GM12878 (cell line): ENCODE measurements around the gene ROCK2. TPM values are rescaled to one million over a fixed set of nuclear protein-coding genes. Genes with fewer than 3 reads are reported as not detected.
A peak's percentile ranks its signal among the peaks of the same experiment; 100 is the strongest.

Experiments used
- ATAC-seq: fragments of 200-7000 bp; cut with Tn5 transposase; 3 replicates; pipeline ENCODE4 v1.9.1; 2020; ENCODE audit warnings: mild to moderate bottlenecking, moderate library complexity
- BruUV-seq: library from RNA; stranded (reverse); fragments of 400-500 nt; replicated peaks from 2 replicates; lab custom pipeline; 2021; lab: Mats Ljungman, UMichigan
- CTCF ChIA-PET: fragments of 300-600 bp; sonication (Branson Sonifier 250); formaldehyde crosslinking; extraction: SDS; loops from one replicate; lab custom pipeline; 2021; ENCODE audit warnings: inconsistent platforms; lab: Yijun Ruan, JAX
- POLR2A ChIA-PET: fragments of 350-600 bp; formaldehyde crosslinking; extraction: SDS; loops from one replicate; lab custom pipeline; 2021; ENCODE audit warnings: inconsistent platforms; lab: Charles Lee
- RAD21 ChIA-PET: fragments of 300-600 bp; sonication (Branson Sonifier 250); formaldehyde crosslinking; loops from one replicate; lab custom pipeline; 2023; ENCODE audit warnings: antibody characterized with exemption; ENCODE audit not compliant: unreplicated experiment; lab: Charles Lee
- SMC1A ChIA-PET: fragments of 300-600 bp; sonication (Branson Sonifier 250); formaldehyde crosslinking; loops from one replicate; lab custom pipeline; 2023; ENCODE audit not compliant: unreplicated experiment, uncharacterized antibody; lab: Charles Lee
- DNase-seq: peaks from one replicate; pipeline ENCODE4 v3.0.0-alpha.2; 2011; ENCODE audit warnings: low read depth, low spot score
- FAIRE-seq: peaks from 3 replicates; lab custom pipeline; 2011; peaks lifted over from hg19 to GRCh38; lab: Jason Lieb, UNC
- H2AFZ ChIP-seq: 2 replicates; pipeline ENCODE4 v1.6.0; 2011; ENCODE audit warnings: low read depth, low read length, control low read depth; ENCODE audit not compliant: control insufficient read depth
- H3K27ac ChIP-seq: 2 replicates; pipeline ENCODE4 v1.5.1; 2011; ENCODE audit warnings: control low read depth; ENCODE audit not compliant: control insufficient read depth, insufficient read depth
- H3K27me3 ChIP-seq, 2 experiments: replicated peaks in 1 of 2; 2 replicates each; pipeline versions ENCODE4 v1.6.0 to v1.6.1; 2011; ENCODE audit warnings: low read length in 1 of 2; ENCODE audit not compliant: control insufficient read depth in 2 of 2, insufficient read depth in 2 of 2
- H3K36me3 ChIP-seq, 2 experiments: 2 replicates each; pipeline ENCODE4 v1.5.1; 2011; ENCODE audit warnings: low read length in 1 of 2; ENCODE audit not compliant: control insufficient read depth in 2 of 2, insufficient read depth in 2 of 2
- H3K4me1 ChIP-seq: 2 replicates; pipeline ENCODE4 v1.6.1; 2011; ENCODE audit warnings: mild to moderate bottlenecking, low read length, moderate library complexity, mixed read lengths; ENCODE audit not compliant: control insufficient read depth, insufficient read depth
- H3K4me2 ChIP-seq: 2 replicates; pipeline ENCODE4 v1.6.0; 2011; ENCODE audit warnings: control low read depth; ENCODE audit not compliant: control insufficient read depth, insufficient read depth
- H3K4me3 ChIP-seq: fragments of 200-600 bp; sonication (generic); 2 replicates; pipeline ENCODE4 v1.5.1; 2016
- H3K79me2 ChIP-seq: 2 replicates; pipeline ENCODE4 v1.6.0; 2011; ENCODE audit warnings: low read length; ENCODE audit not compliant: control insufficient read depth, insufficient read depth
- H3K9ac ChIP-seq: 2 replicates; pipeline ENCODE4 v1.8.0; 2011; ENCODE audit warnings: low read length, control low read depth, mixed read lengths; ENCODE audit not compliant: control insufficient read depth, insufficient read depth
- H3K9me3 ChIP-seq: replicated peaks from 3 replicates; pipeline ENCODE4 v1.5.1; 2011; ENCODE audit warnings: mild to moderate bottlenecking, low read length; ENCODE audit not compliant: control insufficient read depth, insufficient read depth
- H4K20me1 ChIP-seq: 2 replicates; pipeline ENCODE4 v1.6.0; 2011; ENCODE audit not compliant: control insufficient read depth, insufficient read depth
- BCL11A ChIP-seq: IDR thresholded peaks from 2 replicates; pipeline ENCODE4 v1.6.1; 2011; ENCODE audit warnings: low read depth, low read length
- CHD2 ChIP-seq: IDR thresholded peaks from 2 replicates; pipeline ENCODE4 v1.6.1; 2011; ENCODE audit warnings: low read depth, low read length, improper control_type of control experiment, borderline replicate concordance
- CREM ChIP-seq: IDR thresholded peaks from 2 replicates; pipeline ENCODE4 v1.6.1; 2014; ENCODE audit warnings: antibody characterized with exemption, low read depth
- DPF2 ChIP-seq: fragments of 450-650 bp; IDR thresholded peaks from 2 replicates; pipeline ENCODE4 v1.6.1; 2017; ENCODE audit warnings: mild to moderate bottlenecking
- GATAD2B ChIP-seq: fragments of 450-650 bp; conservative IDR thresholded peaks from 2 replicates; pipeline ENCODE4 v1.6.1; 2017; ENCODE audit warnings: low read depth, mild to moderate bottlenecking, moderate library complexity
- NFXL1 ChIP-seq: fragments of 450-650 bp; IDR thresholded peaks from 2 replicates; pipeline ENCODE4 v1.6.1; 2017; ENCODE audit warnings: antibody characterized with exemption, mild to moderate bottlenecking, borderline replicate concordance
- NR2C2 ChIP-seq: IDR thresholded peaks from 2 replicates; pipeline ENCODE4 v1.6.1; 2011; ENCODE audit warnings: borderline replicate concordance, low read depth; ENCODE audit not compliant: control insufficient read depth, insufficient read length
- POLR2A ChIP-seq: IDR thresholded peaks from 2 replicates; pipeline ENCODE4 v1.6.1; 2011; ENCODE audit warnings: low read depth, mild to moderate bottlenecking, low read length
- RCOR1 ChIP-seq: conservative IDR thresholded peaks from 2 replicates; pipeline ENCODE4 v1.6.1; 2012; ENCODE audit warnings: low read depth, low read length, improper control_type of control experiment
- RFX5 ChIP-seq: IDR thresholded peaks from 2 replicates; pipeline ENCODE4 v1.6.1; 2011; ENCODE audit warnings: low read depth, low read length, improper control_type of control experiment
- SIN3A ChIP-seq: IDR thresholded peaks from 2 replicates; pipeline ENCODE4 v1.6.1; 2012; ENCODE audit warnings: low read depth, low read length, improper control_type of control experiment
- SREBF1 ChIP-seq: IDR thresholded peaks from 2 replicates; pipeline ENCODE4 v1.6.1; 2012; ENCODE audit warnings: mild to moderate bottlenecking, low read length
- STAT3 ChIP-seq: IDR thresholded peaks from 2 replicates; pipeline ENCODE4 v1.6.1; 2011; ENCODE audit warnings: low read depth, low read length, improper control_type of control experiment
- TAF1 ChIP-seq: IDR thresholded peaks from 2 replicates; pipeline ENCODE4 v1.6.1; 2011; ENCODE audit warnings: mild to moderate bottlenecking, low read depth, low read length, borderline replicate concordance
- TCF7 ChIP-seq: IDR thresholded peaks from 2 replicates; pipeline ENCODE4 v1.6.1; 2014; ENCODE audit warnings: antibody characterized with exemption, borderline replicate concordance
- YBX1 ChIP-seq: fragments of 450-650 bp; IDR thresholded peaks from 2 replicates; pipeline ENCODE4 v1.6.1; 2016; ENCODE audit warnings: antibody characterized with exemption
- ZBED1 ChIP-seq: IDR thresholded peaks from 2 replicates; pipeline ENCODE4 v1.6.1; 2016; ENCODE audit warnings: borderline replicate concordance
- WGBS: methylation state at CpG from one replicate; pipeline ENCODE4 v1.1.6; 2016; ENCODE audit warnings: low lambda C conversion rate; ENCODE audit not compliant: insufficient replicate concordance, insufficient coverage; ENCODE audit errors: missing lambda C conversion rate; 5-methylcytosine and 5-hydroxymethylcytosine counted together
- in situ Hi-C: fragments of 300-500 bp; cut with MboI; formaldehyde crosslinking; loops from 9 replicates; pipeline ENCODE4 v1.14.3; 2018; ENCODE audit warnings: mixed read lengths
- intact Hi-C: fragments of 100-400 bp; cut with micrococcal nuclease; formaldehyde crosslinking; loops from one replicate; pipeline ENCODE4 v1.14.2; 2022; ENCODE audit not compliant: unreplicated experiment
- polyA plus RNA-seq, 11 experiments: library from polyadenylated mRNA; depleted of rRNA in 4 of 11; unstranded in 6 of 11; stranded (reverse) in 5 of 11; fragments of >200 nt; fragmentation: Nextera tagmentation in 4 of 11; fragmentation: Illumina TruSeq in 1 of 11; extraction: Ambion mirVana in 4 of 11; extraction: Trizol in 1 of 11; gene quantifications; 1 replicate in 1 of 11; 2 replicates in 10 of 11; pipeline versions ENCODE4 v1.2.1 to v1.2.3, GENCODE V29; 2011 to 2016; ENCODE audit warnings: inconsistent platforms in 2 of 11, missing spikeins in 2 of 11, low read depth in 1 of 11
- total RNA-seq, 4 experiments: library from RNA; depleted of rRNA in 3 of 4; stranded (reverse); fragments of >200 nt in 3 of 4; fragmentation: Illumina TruSeq in 1 of 4; extraction: Trizol in 1 of 4; gene quantifications; 2 replicates each; pipeline versions ENCODE4 v1.2.1 to v1.2.3, GENCODE V29; 2013 to 2021
- TF ChIP-seq, protein P1 (sequence below), 3 experiments: IDR thresholded peaks in 2 of 3; conservative IDR thresholded peaks in 1 of 3; 2 replicates each; pipeline ENCODE4 v1.5.1; 2011; ENCODE audit warnings: low read depth in 3 of 3, low read length in 3 of 3, mild to moderate bottlenecking in 3 of 3, control low read depth in 2 of 3, moderate library complexity in 2 of 3, inconsistent platforms in 1 of 3, mixed read lengths in 1 of 3; ENCODE audit not compliant: control insufficient read depth in 2 of 3, insufficient read depth in 1 of 3; ENCODE audit errors: extremely low read depth in 1 of 3
- TF ChIP-seq, protein P2 (sequence below): fragments of 450-650 bp; IDR thresholded peaks from 2 replicates; pipeline ENCODE4 v1.6.1; 2018; ENCODE audit warnings: borderline replicate concordance, mild to moderate bottlenecking; ENCODE audit not compliant: partially characterized antibody
- TF ChIP-seq, protein P3 (sequence below): IDR thresholded peaks from 2 replicates; pipeline ENCODE4 v1.6.1; 2012; ENCODE audit warnings: low read depth, low read length, improper control_type of control experiment

The ROCK2 gene
- total and polyA plus RNA-seq, 10 of the 15 experiments (the other 5 are each of a cell fraction or from before 2014, with no cell fraction given), result 4.6 to 22.1 (median 8.3) TPM

DNA sequence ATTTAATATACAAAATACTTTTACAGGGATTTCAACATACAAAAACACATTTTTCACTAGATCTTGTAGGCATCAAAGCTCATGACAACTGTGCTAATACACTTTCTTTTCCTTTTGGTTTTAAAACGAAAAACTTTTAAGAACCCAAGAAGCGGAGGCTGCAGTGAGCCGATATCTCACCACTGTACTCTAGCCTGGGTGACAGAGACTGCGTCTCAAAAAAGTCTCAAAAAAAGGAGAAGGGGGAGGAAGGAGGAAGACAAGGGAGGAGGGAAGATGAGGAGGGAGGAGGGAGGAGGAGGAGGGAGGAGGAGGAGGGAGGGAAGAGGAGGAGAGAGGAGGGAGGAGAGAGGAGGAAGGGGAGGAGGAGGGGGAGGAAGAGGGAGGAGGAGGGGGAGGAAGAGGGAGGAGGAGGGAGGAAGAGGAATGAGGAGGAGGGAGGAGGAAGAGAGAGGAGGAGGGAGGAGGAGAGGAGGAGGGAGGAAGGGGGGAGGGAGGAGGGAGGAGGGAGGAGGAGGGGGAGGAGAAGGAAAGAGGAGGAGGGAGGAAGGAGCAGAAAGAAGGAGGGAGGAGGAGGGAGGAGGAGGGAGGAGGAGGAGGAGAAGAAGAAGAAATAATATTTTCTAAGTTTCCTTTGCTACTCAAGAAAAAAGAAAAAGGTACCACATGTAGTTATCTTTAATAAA is 13.8 kb downstream of the ROCK2 start (continued):
- TF ChIP-seq CREM (no peak), DPF2 (no peak), ZBED1 (no peak), RFX5 (no peak), NFXL1 (no peak), SIN3A (no peak), YBX1 (no peak)

DNA sequence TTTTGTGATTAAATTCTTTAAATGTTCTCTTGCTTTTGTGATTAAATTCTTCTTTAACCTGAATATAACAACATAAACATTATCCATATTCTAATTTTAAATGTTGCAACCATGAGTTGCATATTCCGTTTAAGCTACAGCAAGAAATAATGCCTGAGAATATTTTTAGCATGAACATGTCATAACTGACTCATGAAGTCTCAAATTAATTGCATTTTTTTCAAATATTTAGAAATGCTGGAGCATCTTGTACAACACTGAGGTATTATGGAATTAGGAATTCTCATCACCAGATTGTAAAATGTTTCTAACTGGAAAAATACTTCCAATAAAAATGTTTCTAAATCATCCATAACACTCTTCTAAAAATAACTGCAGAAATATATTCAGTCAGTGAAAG is 14.7 kb downstream of the ROCK2 start:
- WGBS, result 100% methylated on average over 1 of the region's 1 CpG
- intact Hi-C loops (no loop called here), in situ Hi-C loops (no loop called here)
- Histone ChIP-seq H3K4me1 (no peaks in the 10 kb centered on the region), H3K4me2 (no peak overlapping the region), H3K9me3 (no peaks in the 10 kb centered on the region; the same call in 2 of the 3 replicates), H4K20me1 (no peaks in the 10 kb centered on the region), H3K9ac (no peak overlapping the region), H3K4me3 (no peak overlapping the region), H3K27me3 (no peaks in the 10 kb centered on the region), H3K36me3 (no peaks in the 10 kb centered on the region), H3K79me2 (peaks cover 27% of the 10 kb centered on the region), H3K27ac (no peak overlapping the region), H2AFZ (no peak overlapping the region)
- no TSS peak for BruUV-seq
- ChIA-PET RAD21 (no interaction called here), CTCF (no interaction called here), SMC1A (no interaction called here), POLR2A (no interaction called here)
- no peak for DNase-seq
- peak; percentile 38 for FAIRE-seq
- no peak for ATAC-seq
- TF ChIP-seq GATAD2B (no peak), TAF1 (no peak), POLR2A (no peak), NR2C2 (no peak), BCL11A (no peak), CHD2 (no peak), SREBF1 (no peak), STAT3 (no peak), RCOR1 (no peak), TCF7 (no peak)
- TF ChIP-seq, protein P1, sequence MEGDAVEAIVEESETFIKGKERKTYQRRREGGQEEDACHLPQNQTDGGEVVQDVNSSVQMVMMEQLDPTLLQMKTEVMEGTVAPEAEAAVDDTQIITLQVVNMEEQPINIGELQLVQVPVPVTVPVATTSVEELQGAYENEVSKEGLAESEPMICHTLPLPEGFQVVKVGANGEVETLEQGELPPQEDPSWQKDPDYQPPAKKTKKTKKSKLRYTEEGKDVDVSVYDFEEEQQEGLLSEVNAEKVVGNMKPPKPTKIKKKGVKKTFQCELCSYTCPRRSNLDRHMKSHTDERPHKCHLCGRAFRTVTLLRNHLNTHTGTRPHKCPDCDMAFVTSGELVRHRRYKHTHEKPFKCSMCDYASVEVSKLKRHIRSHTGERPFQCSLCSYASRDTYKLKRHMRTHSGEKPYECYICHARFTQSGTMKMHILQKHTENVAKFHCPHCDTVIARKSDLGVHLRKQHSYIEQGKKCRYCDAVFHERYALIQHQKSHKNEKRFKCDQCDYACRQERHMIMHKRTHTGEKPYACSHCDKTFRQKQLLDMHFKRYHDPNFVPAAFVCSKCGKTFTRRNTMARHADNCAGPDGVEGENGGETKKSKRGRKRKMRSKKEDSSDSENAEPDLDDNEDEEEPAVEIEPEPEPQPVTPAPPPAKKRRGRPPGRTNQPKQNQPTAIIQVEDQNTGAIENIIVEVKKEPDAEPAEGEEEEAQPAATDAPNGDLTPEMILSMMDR (IDR thresholded peaks at IDR 0.05 in 2 of 3, conservative IDR thresholded peaks at IDR 0.05 in 1 of 3; ENCODE audit: control insufficient read depth in 2 of 3, extremely low read depth in 1 of 3, insufficient read depth in 1 of 3, low read depth in 3 of 3, low read length in 3 of 3), result no peak
- TF ChIP-seq, protein P2, sequence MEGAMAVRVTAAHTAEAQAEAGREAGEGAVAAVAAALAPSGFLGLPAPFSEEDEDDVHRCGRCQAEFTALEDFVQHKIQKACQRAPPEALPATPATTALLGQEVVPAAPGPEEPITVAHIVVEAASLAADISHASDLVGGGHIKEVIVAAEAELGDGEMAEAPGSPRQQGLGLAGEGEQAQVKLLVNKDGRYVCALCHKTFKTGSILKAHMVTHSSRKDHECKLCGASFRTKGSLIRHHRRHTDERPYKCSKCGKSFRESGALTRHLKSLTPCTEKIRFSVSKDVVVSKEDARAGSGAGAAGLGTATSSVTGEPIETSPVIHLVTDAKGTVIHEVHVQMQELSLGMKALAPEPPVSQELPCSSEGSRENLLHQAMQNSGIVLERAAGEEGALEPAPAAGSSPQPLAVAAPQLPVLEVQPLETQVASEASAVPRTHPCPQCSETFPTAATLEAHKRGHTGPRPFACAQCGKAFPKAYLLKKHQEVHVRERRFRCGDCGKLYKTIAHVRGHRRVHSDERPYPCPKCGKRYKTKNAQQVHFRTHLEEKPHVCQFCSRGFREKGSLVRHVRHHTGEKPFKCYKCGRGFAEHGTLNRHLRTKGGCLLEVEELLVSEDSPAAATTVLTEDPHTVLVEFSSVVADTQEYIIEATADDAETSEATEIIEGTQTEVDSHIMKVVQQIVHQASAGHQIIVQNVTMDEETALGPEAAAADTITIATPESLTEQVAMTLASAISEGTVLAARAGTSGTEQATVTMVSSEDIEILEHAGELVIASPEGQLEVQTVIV, result no peak
- TF ChIP-seq, protein P3, sequence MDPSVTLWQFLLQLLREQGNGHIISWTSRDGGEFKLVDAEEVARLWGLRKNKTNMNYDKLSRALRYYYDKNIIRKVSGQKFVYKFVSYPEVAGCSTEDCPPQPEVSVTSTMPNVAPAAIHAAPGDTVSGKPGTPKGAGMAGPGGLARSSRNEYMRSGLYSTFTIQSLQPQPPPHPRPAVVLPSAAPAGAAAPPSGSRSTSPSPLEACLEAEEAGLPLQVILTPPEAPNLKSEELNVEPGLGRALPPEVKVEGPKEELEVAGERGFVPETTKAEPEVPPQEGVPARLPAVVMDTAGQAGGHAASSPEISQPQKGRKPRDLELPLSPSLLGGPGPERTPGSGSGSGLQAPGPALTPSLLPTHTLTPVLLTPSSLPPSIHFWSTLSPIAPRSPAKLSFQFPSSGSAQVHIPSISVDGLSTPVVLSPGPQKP, result no peak
